ENCODE measurements around the gene TMEM100. TPM values are rescaled to one million over a fixed set of nuclear protein-coding genes. Genes with fewer than 3 reads are reported as not detected.

TMEM100 gene
- total RNA-seq, 1 donor from 2014 or later: 21.4 TPM

GRCh38 chr17:55742272-55743102, 19.8 kb upstream of the TMEM100 start:
- no peaks in the 10 kb centered on the region for H3K27me3 Mint-ChIP-seq
- H3K36me3 Mint-ChIP-seq: no peaks in the 10 kb centered on the region
- no peak overlapping the region for H3K4me3 Mint-ChIP-seq
- H3K27ac Mint-ChIP-seq: peak overlapping the region; percentile 66
- peaks cover 6% of the 10 kb centered on the region for H3K4me1 Mint-ChIP-seq (ENCODE audit: unreplicated experiment)
- no peak for TF ChIP-seq CTCF (conservative IDR thresholded peaks at IDR 0.05)
- DNase-seq (ENCODE audit: extremely low spot score, unreplicated experiment): no peak
- no peaks in the 10 kb centered on the region for H3K9me3 Mint-ChIP-seq

DNA sequence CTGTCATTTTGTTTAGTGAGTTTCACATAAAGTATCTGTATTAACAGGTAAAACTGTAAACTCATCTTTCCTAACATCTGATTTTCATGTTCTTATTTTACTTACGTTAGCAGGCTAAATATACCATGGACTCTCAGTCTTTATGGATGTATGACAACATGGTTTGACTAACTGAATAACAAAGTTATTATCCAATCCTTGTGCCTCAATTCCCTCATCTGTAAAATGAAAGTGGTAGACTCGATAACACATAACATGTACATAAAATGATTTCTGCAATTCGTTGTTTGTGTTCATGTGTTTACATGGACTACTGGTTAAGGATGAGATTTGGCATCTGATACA, 18.7 kb upstream of the TMEM100 start:
- H3K9me3 Mint-ChIP-seq: no peaks in the 10 kb centered on the region
- H3K4me3 Mint-ChIP-seq: no peak overlapping the region
- DNase-seq (ENCODE audit: extremely low spot score, unreplicated experiment): no peak
- TF ChIP-seq CTCF (conservative IDR thresholded peaks at IDR 0.05): no peak
- peaks cover 6% of the 10 kb centered on the region for H3K4me1 Mint-ChIP-seq (ENCODE audit: unreplicated experiment)
- H3K36me3 Mint-ChIP-seq: no peaks in the 10 kb centered on the region
- no peaks in the 10 kb centered on the region for H3K27me3 Mint-ChIP-seq
- no peak overlapping the region for H3K27ac Mint-ChIP-seq

- no peak for TF ChIP-seq CTCF (conservative IDR thresholded peaks at IDR 0.05)
- Mint-ChIP-seq H3K4me3 (no peak overlapping the region), H3K27ac (no peak overlapping the region), H3K9me3 (no peaks in the 10 kb centered on the region), H3K27me3 (no peaks in the 10 kb centered on the region), H3K36me3 (no peaks in the 10 kb centered on the region), H3K4me1 (ENCODE audit: unreplicated experiment) (peaks cover 6% of the 10 kb centered on the region)
- DNase-seq (ENCODE audit: extremely low spot score, unreplicated experiment): no peak
These were observed 18.1 kb upstream of the TMEM100 start for GRCh38 chr17:55740511-55741355.

DNA sequence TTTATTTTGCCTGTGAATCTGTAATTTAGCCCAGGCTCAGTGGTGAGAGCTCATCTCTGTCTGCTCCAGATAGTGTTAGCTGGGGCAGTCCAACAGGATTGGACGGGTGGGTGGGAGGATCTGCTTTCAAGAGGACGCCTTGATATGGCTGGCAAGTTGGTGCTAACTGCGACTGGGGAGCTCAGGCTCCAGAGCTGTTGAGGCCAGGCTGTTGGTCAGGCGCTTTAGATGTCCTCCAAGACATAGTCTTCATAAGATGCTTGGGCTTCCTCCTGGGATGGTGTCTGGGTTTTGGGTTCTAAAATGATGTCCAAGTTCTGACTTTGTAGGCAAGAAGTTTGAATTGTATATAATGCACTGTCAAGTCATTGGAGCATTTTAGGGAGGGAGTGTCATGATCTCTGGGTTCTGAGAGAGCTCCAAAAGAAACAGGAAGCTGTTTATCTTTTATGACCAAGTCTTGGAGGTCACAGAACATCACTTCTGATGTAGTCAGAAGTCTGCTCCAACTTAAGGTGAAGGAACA, 15.4 kb upstream of the TMEM100 start:
- H3K27me3 Mint-ChIP-seq: no peaks in the 10 kb centered on the region
- peaks cover 19% of the 10 kb centered on the region for H3K4me1 Mint-ChIP-seq (ENCODE audit: unreplicated experiment)
- H3K9me3 Mint-ChIP-seq: no peaks in the 10 kb centered on the region
- H3K27ac Mint-ChIP-seq: no peak overlapping the region
- DNase-seq (ENCODE audit: extremely low spot score, unreplicated experiment): no peak
- TF ChIP-seq CTCF (conservative IDR thresholded peaks at IDR 0.05): no peak
- no peak overlapping the region for H3K4me3 Mint-ChIP-seq
- H3K36me3 Mint-ChIP-seq: no peaks in the 10 kb centered on the region

- Mint-ChIP-seq H3K27ac (no peak overlapping the region), H3K4me1 (ENCODE audit: unreplicated experiment) (peaks cover 33% of the 10 kb centered on the region), H3K9me3 (no peaks in the 10 kb centered on the region), H3K27me3 (no peaks in the 10 kb centered on the region), H3K4me3 (no peak overlapping the region), H3K36me3 (no peaks in the 10 kb centered on the region)
- DNase-seq (ENCODE audit: extremely low spot score, unreplicated experiment): no peak
- TF ChIP-seq CTCF (conservative IDR thresholded peaks at IDR 0.05): peak; percentile 80
These were observed 13.2 kb upstream of the TMEM100 start for GRCh38 chr17:55735731-55736405.

Measured in type B pancreatic cell (in vitro differentiated cells).